Testis (tissue), 3 donors: ENCODE data around the gene FHIT. TPM values are rescaled to one million over a fixed set of nuclear protein-coding genes. Genes with fewer than 3 reads are reported as not detected.

Source experiments
- DNase-seq: peaks from one replicate; pipeline ENCODE4 v3.0.0-alpha.2; 2019
- H3K27ac ChIP-seq, 2 donors: fragments of 200-600 bp; sonication (generic); one replicate each; pipeline ENCODE4 v1.5.1; 2019
- H3K27me3 ChIP-seq: fragments of 200-600 bp; sonication (generic); one replicate; pipeline ENCODE4 v1.5.1; 2019
- H3K36me3 ChIP-seq: fragments of 200-600 bp; sonication (generic); one replicate; pipeline ENCODE4 v1.5.1; 2017; ENCODE audit warnings: low read depth; ENCODE audit errors: missing control alignments
- H3K4me1 ChIP-seq: fragments of 200-600 bp; sonication (generic); one replicate; pipeline ENCODE4 v1.5.1; 2019
- H3K4me3 ChIP-seq, 2 donors: fragments of 200-600 bp; sonication (generic); one replicate each; pipeline ENCODE4 v1.5.1; 2017 to 2019
- H3K9me3 ChIP-seq: fragments of 200-600 bp; sonication (generic); one replicate; pipeline ENCODE4 v1.5.1; 2017
- CTCF ChIP-seq, 3 experiments: fragments of 450-650 bp in 2 of 3; fragments of 200-600 bp in 1 of 3; sonication (generic) in 1 of 3; IDR thresholded peaks; one replicate each; pipeline ENCODE4 v1.5.1; 2016 to 2019; ENCODE audit warnings: antibody characterized with exemption in 3 of 3, mild to moderate bottlenecking in 2 of 3, moderate library complexity in 1 of 3
- POLR2A ChIP-seq: fragments of 450-650 bp; IDR thresholded peaks from one replicate; pipeline ENCODE4 v1.6.1; 2017; ENCODE audit warnings: antibody characterized with exemption, mild to moderate bottlenecking, moderate library complexity
- WGBS, 2 donors: methylation state at CpG; one replicate each; pipeline ENCODE4 v1.1.5; 2018; 5-methylcytosine and 5-hydroxymethylcytosine counted together
- intact Hi-C: fragments of 100-400 bp; cut with DNase I; formaldehyde crosslinking; loops from one replicate; pipeline ENCODE4 v1.15.1; 2023; ENCODE audit warnings: low total_unique reads
- polyA plus RNA-seq: library from polyadenylated mRNA; stranded (reverse); fragments of 350-450 nt; fragmentation: Illumina TruSeq; extraction: RNeasy Lipid Tissue Mini Kit (QIAGEN cat#74804); gene quantifications from one replicate; pipeline ENCODE4 v1.2.3, GENCODE V29; 2014; ENCODE audit warnings: low read depth, low replicate concordance; ENCODE audit not compliant: insufficient read depth
- total RNA-seq, 2 donors: library from RNA; depleted of rRNA; stranded (reverse); fragments of >200 nt; gene quantifications; one replicate each; pipeline ENCODE4 v1.2.3, GENCODE V29; 2016

The FHIT gene
- total and polyA plus RNA-seq, 3 donors from 2014 or later: 10.1 to 29.6 (median 15.5) TPM

GRCh38 chr3:59775106-59775505, 1476.1 kb downstream of the FHIT start:
- WGBS, 2 donors: 89 to 90% methylated on average over 6 of the region's 6 CpGs
- TF ChIP-seq POLR2A: no peak
- Histone ChIP-seq H3K4me1 (no peaks in the 10 kb centered on the region), H3K27me3 (no peaks in the 10 kb centered on the region), H3K9me3 (no peaks in the 10 kb centered on the region), H3K4me3 (no peak overlapping the region), H3K36me3 (no peaks in the 10 kb centered on the region), H3K27ac (no peak overlapping the region)
- intact Hi-C loops: no loop called here
- DNase-seq: no peak

- Histone ChIP-seq H3K36me3 (no peaks in the 10 kb centered on the region), H3K4me1 (no peaks in the 10 kb centered on the region), H3K4me3 (no peak overlapping the region), H3K27ac (no peak overlapping the region), H3K27me3 (no peaks in the 10 kb centered on the region), H3K9me3 (no peaks in the 10 kb centered on the region)
- intact Hi-C loops: no loop called here
- no peak for TF ChIP-seq CTCF (IDR thresholded peaks at IDR 0.05)
- no peak for TF ChIP-seq POLR2A
- 66 to 71% methylated on average over 6 of the region's 6 CpGs for WGBS, 2 donors
- no peak for DNase-seq
These were observed 1476.6 kb downstream of the FHIT start for GRCh38 chr3:59774634-59775033.

DNA sequence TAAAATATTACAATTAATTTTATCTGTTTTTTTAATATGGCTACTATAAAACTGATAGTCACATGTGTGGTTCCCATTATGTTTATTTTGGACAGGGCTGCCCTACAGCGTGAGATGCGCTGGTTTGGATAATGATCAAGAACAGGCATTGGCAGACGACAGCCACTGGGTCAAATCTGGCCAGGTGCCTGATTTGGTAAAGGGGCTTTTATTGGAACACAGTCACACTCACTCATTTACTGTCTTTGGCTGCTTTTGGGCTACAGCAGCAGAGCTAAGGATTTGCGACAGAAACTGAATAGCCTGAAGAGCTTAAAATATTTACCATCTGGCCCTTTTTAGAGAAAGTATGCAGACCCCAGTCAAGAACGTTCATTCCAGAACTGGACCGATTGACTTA, 1477.3 kb downstream of the FHIT start:
- Histone ChIP-seq H3K4me1 (no peaks in the 10 kb centered on the region), H3K27ac (no peak overlapping the region), H3K27me3 (no peaks in the 10 kb centered on the region), H3K36me3 (no peaks in the 10 kb centered on the region), H3K9me3 (no peaks in the 10 kb centered on the region), H3K4me3 (no peak overlapping the region)
- intact Hi-C loops: no loop called here
- 72 to 79% methylated on average over 6 of the region's 6 CpGs for WGBS, 2 donors
- DNase-seq: no peak
- TF ChIP-seq CTCF (IDR thresholded peaks at IDR 0.05): no peak
- TF ChIP-seq POLR2A: no peak

GRCh38 chr3:59772416-59773408, 1478.5 kb downstream of the FHIT start:
- 71 to 81% methylated on average over 11 to 12 of the region's 12 CpGs for WGBS, 2 donors
- intact Hi-C loops: no loop called here
- no peak for DNase-seq
- Histone ChIP-seq H3K27me3 (no peaks in the 10 kb centered on the region), H3K9me3 (no peaks in the 10 kb centered on the region), H3K4me1 (no peaks in the 10 kb centered on the region), H3K27ac (no peak overlapping the region), H3K4me3 (no peak overlapping the region), H3K36me3 (no peaks in the 10 kb centered on the region)
- no peak for TF ChIP-seq CTCF (IDR thresholded peaks at IDR 0.05)

GRCh38 chr3:59771768-59772181, 1479.5 kb downstream of the FHIT start:
- H3K27me3 ChIP-seq: no peaks in the 10 kb centered on the region
- TF ChIP-seq CTCF (IDR thresholded peaks at IDR 0.05) (no peak), POLR2A (no peak)
- H3K27ac ChIP-seq: no peak overlapping the region
- intact Hi-C loops: no loop called here
- H3K36me3 ChIP-seq: no peaks in the 10 kb centered on the region
- H3K4me3 ChIP-seq: no peak overlapping the region
- no peak for DNase-seq
- no peaks in the 10 kb centered on the region for H3K4me1 ChIP-seq
- H3K9me3 ChIP-seq: no peaks in the 10 kb centered on the region
- WGBS, 2 donors: 61 to 73% methylated on average over 3 of the region's 3 CpGs
